ENCODE data around the gene SYNE2. TPM values are rescaled to one million over a fixed set of nuclear protein-coding genes. Genes with fewer than 3 reads are reported as not detected.

SYNE2 gene
- total RNA-seq, 1 experiment from 2014 or later: 37.5 TPM

DNA sequence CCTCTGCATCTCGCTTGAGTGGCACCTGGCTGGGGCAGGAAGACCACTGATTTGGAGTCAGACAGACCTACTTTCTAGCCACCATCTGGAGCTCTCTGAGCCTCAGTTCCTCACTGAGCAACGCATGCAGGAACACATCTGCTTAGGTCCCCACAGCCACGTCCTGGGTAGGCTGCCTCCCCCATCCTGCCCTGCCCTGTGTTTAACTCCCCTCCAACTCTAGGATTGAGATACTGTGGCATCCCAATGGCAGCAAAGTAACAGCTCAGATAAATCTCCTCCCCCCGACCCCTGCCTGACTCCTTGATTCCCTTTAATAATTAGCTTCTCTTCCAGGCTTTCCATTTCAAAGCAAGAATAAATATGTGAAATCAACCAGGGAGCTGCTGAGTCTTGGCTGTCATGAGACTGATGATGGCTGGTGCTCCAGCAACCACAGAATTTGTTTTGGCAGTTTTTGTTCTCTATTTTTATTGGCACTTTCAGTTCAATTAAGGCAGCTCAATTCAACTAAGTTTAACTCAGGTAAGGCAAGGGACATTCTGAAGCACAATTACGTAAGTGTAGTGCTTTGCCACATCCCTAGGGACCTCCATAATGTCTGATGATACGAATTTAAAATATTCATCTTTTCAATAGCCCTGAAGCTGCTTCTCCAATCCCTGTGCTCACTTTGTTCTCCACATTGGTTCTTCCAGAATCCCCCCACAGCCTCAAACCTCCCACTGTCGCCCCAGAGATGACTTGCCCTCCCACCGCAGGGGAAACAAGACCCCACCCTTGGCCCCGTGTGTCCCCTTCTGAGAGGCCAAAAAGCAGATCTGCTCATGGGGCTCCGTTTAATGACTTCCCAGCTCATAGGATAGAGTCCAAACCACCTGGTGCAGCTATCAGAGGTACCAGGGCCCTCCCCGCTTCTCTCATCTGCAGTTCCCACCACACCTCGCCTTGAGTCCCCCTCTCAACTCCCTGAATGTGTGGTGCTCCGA lies 383.1 kb downstream of the SYNE2 start:
- CTCF ChIA-PET: no interaction called here

GRCh38 chr14:64238049-64238448 lies 385.2 kb downstream of the SYNE2 start:
- in situ Hi-C loops (cut with HindIII; ENCODE audit: low pct_unique_long_range_greater_than_20kb, low sequenced_read_pairs) (no loop called here), intact Hi-C loops (cut with micrococcal nuclease; ENCODE audit: unreplicated experiment) (no loop called here)
- no peak for DNase-seq (ENCODE audit: low read depth, low spot score)
- ChIA-PET CTCF (no interaction called here), POLR2A (no interaction called here)
- Histone ChIP-seq H3K4me1 (ENCODE audit: control insufficient read depth, insufficient read depth, low read length) (no peaks in the 10 kb centered on the region), H3K36me3 (ENCODE audit: control insufficient read depth, insufficient read depth, low read length) (no peaks in the 10 kb centered on the region), H3K27me3 (ENCODE audit: control insufficient read depth, insufficient read depth, low read length) (no peaks in the 10 kb centered on the region), H3K9me3 (ENCODE audit: control insufficient read depth, insufficient read depth, low read depth, low read length) (no peaks in the 10 kb centered on the region), H3K27ac (ENCODE audit: low read length) (no peak overlapping the region), H3K4me3 (ENCODE audit: low read depth in 2 of 2, low read length in 2 of 2) (no peak overlapping the region)
- ATAC-seq: no peak
- BruUV-seq (replicated peaks): no TSS peak
- TF ChIP-seq, protein P1, sequence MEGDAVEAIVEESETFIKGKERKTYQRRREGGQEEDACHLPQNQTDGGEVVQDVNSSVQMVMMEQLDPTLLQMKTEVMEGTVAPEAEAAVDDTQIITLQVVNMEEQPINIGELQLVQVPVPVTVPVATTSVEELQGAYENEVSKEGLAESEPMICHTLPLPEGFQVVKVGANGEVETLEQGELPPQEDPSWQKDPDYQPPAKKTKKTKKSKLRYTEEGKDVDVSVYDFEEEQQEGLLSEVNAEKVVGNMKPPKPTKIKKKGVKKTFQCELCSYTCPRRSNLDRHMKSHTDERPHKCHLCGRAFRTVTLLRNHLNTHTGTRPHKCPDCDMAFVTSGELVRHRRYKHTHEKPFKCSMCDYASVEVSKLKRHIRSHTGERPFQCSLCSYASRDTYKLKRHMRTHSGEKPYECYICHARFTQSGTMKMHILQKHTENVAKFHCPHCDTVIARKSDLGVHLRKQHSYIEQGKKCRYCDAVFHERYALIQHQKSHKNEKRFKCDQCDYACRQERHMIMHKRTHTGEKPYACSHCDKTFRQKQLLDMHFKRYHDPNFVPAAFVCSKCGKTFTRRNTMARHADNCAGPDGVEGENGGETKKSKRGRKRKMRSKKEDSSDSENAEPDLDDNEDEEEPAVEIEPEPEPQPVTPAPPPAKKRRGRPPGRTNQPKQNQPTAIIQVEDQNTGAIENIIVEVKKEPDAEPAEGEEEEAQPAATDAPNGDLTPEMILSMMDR (IDR thresholded peaks at IDR 0.05): no peak
- TF ChIP-seq REST (IDR thresholded peaks at IDR 0.05; ENCODE audit: insufficient read depth in 1 of 2, low read depth in 2 of 2, low read length in 1 of 2): no peak
- no peak for TF ChIP-seq TCF7L2 (IDR thresholded peaks at IDR 0.05; ENCODE audit: low read depth, low read length)
- no peak for TF ChIP-seq POLR2AphosphoS5 (IDR thresholded peaks at IDR 0.05; ENCODE audit: low read depth, low read length)
- no peak for TF ChIP-seq SIN3A (IDR thresholded peaks at IDR 0.05; ENCODE audit: borderline replicate concordance, insufficient read depth, low read depth, low read length)

More for the DNA sequence above, 383.1 kb downstream of the SYNE2 start:
- Histone ChIP-seq H3K27me3 (ENCODE audit: control insufficient read depth, insufficient read depth, low read length) (no peaks in the 10 kb centered on the region), H3K27ac (ENCODE audit: low read length) (no peak overlapping the region), H3K4me1 (ENCODE audit: control insufficient read depth, insufficient read depth, low read length) (no peaks in the 10 kb centered on the region), H3K4me3 (ENCODE audit: low read depth in 2 of 2, low read length in 2 of 2) (no peak overlapping the region), H3K36me3 (ENCODE audit: control insufficient read depth, insufficient read depth, low read length) (no peaks in the 10 kb centered on the region), H3K9me3 (ENCODE audit: control insufficient read depth, insufficient read depth, low read depth, low read length) (no peaks in the 10 kb centered on the region)
- in situ Hi-C loops (cut with HindIII; ENCODE audit: low pct_unique_long_range_greater_than_20kb, low sequenced_read_pairs) (no loop called here), intact Hi-C loops (cut with micrococcal nuclease; ENCODE audit: unreplicated experiment) (no loop called here)
- TF ChIP-seq POLR2AphosphoS5 (IDR thresholded peaks at IDR 0.05; ENCODE audit: low read depth, low read length) (no peak), SIN3A (IDR thresholded peaks at IDR 0.05; ENCODE audit: borderline replicate concordance, insufficient read depth, low read depth, low read length) (no peak), TCF7L2 (IDR thresholded peaks at IDR 0.05; ENCODE audit: low read depth, low read length) (no peak), REST (IDR thresholded peaks at IDR 0.05; ENCODE audit: insufficient read depth in 1 of 2, low read depth in 2 of 2, low read length in 1 of 2) (no peak)
- TF ChIP-seq, protein P1 (IDR thresholded peaks at IDR 0.05): no peak
- POLR2A ChIA-PET: no interaction called here
- DNase-seq (ENCODE audit: low read depth, low spot score) (no peak), ATAC-seq (no peak)
- BruUV-seq (replicated peaks): no TSS peak

Data from Panc1 (cell line).